CD8-positive, alpha-beta memory T cell (primary cell): ENCODE data around the gene QSOX1. TPM values are rescaled to one million over a fixed set of nuclear protein-coding genes. Genes with fewer than 3 reads are reported as not detected.

ENCODE experiments used
- CTCF ChIA-PET: fragments of 350-600 bp; sonication (Branson Sonifier 250); formaldehyde crosslinking; loops from one replicate; lab custom pipeline; 2021; ENCODE audit warnings: antibody characterized with exemption; lab: Charles Lee
- POLR2A ChIA-PET: fragments of 350-600 bp; sonication (Branson Sonifier 250); formaldehyde crosslinking; loops from one replicate; lab custom pipeline; 2021; ENCODE audit warnings: antibody characterized with exemption; lab: Charles Lee
- DNase-seq, 5 donors: peaks; one replicate each; pipeline versions ENCODE4 v3.0.0 to v3.0.0-alpha.2; 2020 to 2022; ENCODE audit warnings: mixed read lengths in 1 of 5
- H3K27ac ChIP-seq: one replicate; pipeline ENCODE4 v1.7.0; 2013; ENCODE audit warnings: low read depth, mild to moderate bottlenecking, low read length, moderate library complexity
- H3K27me3 ChIP-seq: 2 replicates; pipeline ENCODE4 v1.7.0; 2013; ENCODE audit warnings: low read length, mild to moderate bottlenecking; ENCODE audit not compliant: insufficient read depth, poor library complexity, severe bottlenecking
- H3K36me3 ChIP-seq: 2 replicates; pipeline ENCODE4 v1.7.0; 2013; ENCODE audit warnings: mild to moderate bottlenecking, low read length, moderate library complexity; ENCODE audit not compliant: insufficient read depth
- H3K4me1 ChIP-seq: 2 replicates; pipeline ENCODE4 v1.7.0; 2013; ENCODE audit warnings: mild to moderate bottlenecking, low read length, moderate library complexity; ENCODE audit not compliant: insufficient read depth
- H3K4me3 ChIP-seq: 2 replicates; pipeline ENCODE4 v1.7.0; 2013; ENCODE audit warnings: mild to moderate bottlenecking, low read length
- H3K9me3 ChIP-seq: 2 replicates; pipeline ENCODE4 v1.7.0; 2013; ENCODE audit warnings: mild to moderate bottlenecking, low read length
- H3K27ac Mint-ChIP-seq, 8 donors: one replicate each; pipeline ENCODE4 v1.8.0; 2020 to 2021; ENCODE audit warnings: mixed read lengths in 8 of 8, mild to moderate bottlenecking in 6 of 8, inconsistent platforms in 3 of 8, moderate library complexity in 3 of 8
- H3K27me3 Mint-ChIP-seq, 2 donors: one replicate each; pipeline ENCODE4 v1.8.0; 2020 to 2021; ENCODE audit warnings: mixed read lengths in 2 of 2, mild to moderate bottlenecking in 1 of 2, moderate library complexity in 1 of 2
- H3K36me3 Mint-ChIP-seq, 3 donors: one replicate each; pipeline ENCODE4 v1.8.0; 2020 to 2021; ENCODE audit warnings: mixed read lengths in 3 of 3, inconsistent platforms in 1 of 3, mild to moderate bottlenecking in 1 of 3
- H3K4me1 Mint-ChIP-seq, 3 donors: one replicate each; pipeline ENCODE4 v1.8.0; 2020 to 2021; ENCODE audit warnings: mixed read lengths in 3 of 3, inconsistent platforms in 1 of 3, mild to moderate bottlenecking in 1 of 3
- H3K4me3 Mint-ChIP-seq, 7 donors: one replicate each; pipeline ENCODE4 v1.8.0; 2020 to 2021; ENCODE audit warnings: mixed read lengths in 7 of 7, mild to moderate bottlenecking in 6 of 7, moderate library complexity in 4 of 7, inconsistent platforms in 2 of 7
- H3K9me3 Mint-ChIP-seq, 5 donors: one replicate each; pipeline ENCODE4 v1.8.0; 2020 to 2022; ENCODE audit warnings: mixed read lengths in 5 of 5, mild to moderate bottlenecking in 3 of 5, moderate library complexity in 2 of 5, inconsistent platforms in 1 of 5
- polyA plus RNA-seq: library from polyadenylated mRNA; unstranded; fragments of 300-500 nt; fragmentation: Illumina TruSeq; gene quantifications from one replicate; pipeline ENCODE4 v1.2.3, GENCODE V29; 2021
- total RNA-seq, 2 experiments: library from RNA; stranded (reverse); gene quantifications; one replicate each; pipeline ENCODE4 v1.2.3, GENCODE V29; 2021

Gene QSOX1
- total and polyA plus RNA-seq, 3 experiments from 2014 or later, result 14.2 to 33.3 (median 32.9) TPM

DNA sequence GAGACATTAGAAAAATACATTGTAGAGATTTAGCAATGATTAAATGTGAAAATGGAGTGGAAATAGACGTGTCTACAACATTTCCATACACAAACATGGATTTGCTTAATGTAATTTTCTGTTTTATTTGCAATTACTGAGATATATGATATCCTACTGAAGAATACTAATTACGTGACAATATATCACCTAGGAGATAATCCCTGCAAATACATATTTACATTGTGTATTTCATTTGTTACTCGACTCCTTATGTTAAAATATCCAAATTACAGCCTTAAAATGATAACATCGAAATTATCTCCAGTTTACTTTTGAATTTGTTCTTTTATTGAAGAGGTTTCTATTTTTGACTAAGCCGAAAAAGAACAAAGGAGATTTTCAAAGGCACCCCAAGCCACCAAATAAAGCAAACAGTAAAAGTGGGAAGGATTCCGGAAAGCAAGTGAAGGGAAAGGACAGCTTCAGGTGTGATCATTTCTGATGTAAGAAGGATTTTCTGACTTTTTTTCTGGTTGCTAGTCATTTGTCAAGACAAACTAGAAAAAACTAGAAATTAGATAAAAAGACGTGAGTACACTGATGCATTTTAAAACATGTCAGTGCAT, 83.3 kb downstream of the QSOX1 start:
- no peaks in the 10 kb centered on the region for H3K9me3 Mint-ChIP-seq
- CTCF ChIA-PET, result no interaction called here

GRCh38 chr1:180238675-180239074, 84.0 kb downstream of the QSOX1 start:
- no peak for DNase-seq
- CTCF ChIA-PET, result no interaction called here
- Mint-ChIP-seq H3K36me3 (no peaks in the 10 kb centered on the region), H3K27me3 (peaks cover 70 to 87% of the 10 kb centered on the region in 2 donors), H3K9me3 (no peaks in the 10 kb centered on the region), H3K4me1 (peaks cover 16 to 30% (median 26%) of the 10 kb centered on the region in 3 donors), H3K4me3 (no peak overlapping the region), H3K27ac (no peak overlapping the region)
- Histone ChIP-seq H3K4me3 (no peak overlapping the region), H3K27me3 (peaks cover 68% of the 10 kb centered on the region), H3K27ac (no peak overlapping the region), H3K36me3 (no peaks in the 10 kb centered on the region), H3K9me3 (no peaks in the 10 kb centered on the region), H3K4me1 (no peaks in the 10 kb centered on the region)
- POLR2A ChIA-PET, result no interaction called here

More for the DNA sequence above, 83.3 kb downstream of the QSOX1 start:
- Mint-ChIP-seq H3K36me3 (no peaks in the 10 kb centered on the region), H3K27me3 (peaks cover 71 to 92% of the 10 kb centered on the region in 2 donors), H3K4me3 (no peak overlapping the region), H3K27ac (no peak overlapping the region), H3K4me1 (peaks cover 16 to 35% (median 26%) of the 10 kb centered on the region in 3 donors)
- Histone ChIP-seq H3K27me3 (peaks cover 70% of the 10 kb centered on the region), H3K36me3 (no peaks in the 10 kb centered on the region), H3K9me3 (no peaks in the 10 kb centered on the region), H3K4me3 (no peak overlapping the region), H3K27ac (no peak overlapping the region), H3K4me1 (no peaks in the 10 kb centered on the region)
- DNase-seq, result no peak
- POLR2A ChIA-PET, result no interaction called here

GRCh38 chr1:180239145-180240096, 84.8 kb downstream of the QSOX1 start:
- peaks cover 65% of the 10 kb centered on the region for H3K27me3 ChIP-seq
- CTCF ChIA-PET, result no interaction called here
- no peak overlapping the region for H3K4me3 Mint-ChIP-seq

DNA sequence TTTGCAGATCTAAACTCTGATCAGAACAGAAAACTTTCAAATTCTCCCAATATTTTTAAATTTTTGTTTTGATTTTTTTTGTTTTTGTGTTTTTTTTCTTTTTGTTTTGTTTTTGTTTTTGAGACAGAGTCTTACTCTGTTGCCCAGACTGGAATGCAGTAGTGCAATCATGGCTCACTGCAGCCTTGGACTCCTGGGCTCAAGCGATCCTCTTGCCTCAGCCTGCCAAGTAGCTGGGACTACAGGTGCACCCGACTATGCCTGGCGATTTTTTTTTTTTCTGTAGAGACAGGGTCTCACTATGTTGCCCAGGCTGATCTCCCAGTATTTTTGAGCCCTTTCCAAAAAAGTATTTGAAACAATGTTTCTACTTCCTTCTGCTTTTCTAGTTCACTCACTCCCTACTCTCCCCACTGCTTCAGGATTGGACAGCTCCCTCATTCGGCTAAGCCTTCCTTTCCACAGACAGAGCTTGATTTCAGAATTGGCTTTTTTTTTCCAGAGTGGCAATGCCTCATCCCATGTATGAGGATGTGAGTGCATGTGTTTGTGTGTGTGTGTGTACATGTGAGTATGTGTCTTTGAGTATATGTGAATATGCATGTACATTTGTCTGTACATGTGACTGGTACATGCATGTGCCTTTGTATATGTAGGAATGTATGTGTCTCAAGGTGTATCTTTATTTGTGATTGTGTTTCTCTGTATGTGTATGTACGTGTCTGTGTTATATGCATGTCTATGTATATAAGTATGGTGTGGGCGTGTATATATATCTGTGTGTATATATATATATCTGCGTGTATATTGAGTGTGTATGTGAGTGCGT, 87.3 kb downstream of the QSOX1 start:
- ChIA-PET CTCF (no interaction called here), POLR2A (no interaction called here)
- Histone ChIP-seq H3K4me3 (no peak overlapping the region), H3K4me1 (no peaks in the 10 kb centered on the region), H3K27me3 (peaks cover 40% of the 10 kb centered on the region), H3K36me3 (no peaks in the 10 kb centered on the region), H3K9me3 (no peaks in the 10 kb centered on the region), H3K27ac (no peak overlapping the region)
- Mint-ChIP-seq H3K27ac (no peak overlapping the region), H3K4me1 (peaks cover 0 to 5% (median 0%) of the 10 kb centered on the region in 3 donors), H3K36me3 (no peaks in the 10 kb centered on the region), H3K4me3 (no peak overlapping the region), H3K27me3 (peaks cover 50 to 76% of the 10 kb centered on the region in 2 donors), H3K9me3 (no peaks in the 10 kb centered on the region)
- no peak for DNase-seq

More at GRCh38 chr1:180239145-180240096, 84.8 kb downstream of the QSOX1 start:
- no peak for DNase-seq
- H3K9me3 Mint-ChIP-seq, result no peaks in the 10 kb centered on the region
- POLR2A ChIA-PET, result no interaction called here
- H3K4me1 Mint-ChIP-seq, result peaks cover 10 to 22% (median 19%) of the 10 kb centered on the region in 3 donors
- no peak overlapping the region for H3K27ac ChIP-seq
- no peaks in the 10 kb centered on the region for H3K9me3 ChIP-seq
- no peak overlapping the region for H3K4me3 ChIP-seq
- no peak overlapping the region for H3K27ac Mint-ChIP-seq
- H3K36me3 ChIP-seq, result no peaks in the 10 kb centered on the region
- H3K27me3 Mint-ChIP-seq, result peaks cover 64 to 87% of the 10 kb centered on the region in 2 donors
- no peaks in the 10 kb centered on the region for H3K36me3 Mint-ChIP-seq
- no peaks in the 10 kb centered on the region for H3K4me1 ChIP-seq

- DNase-seq, result no peak
- H3K27ac Mint-ChIP-seq, result no peak overlapping the region
- H3K27me3 ChIP-seq, result peaks cover 25% of the 10 kb centered on the region
- no peak overlapping the region for H3K4me3 ChIP-seq
- POLR2A ChIA-PET, result no interaction called here
- H3K4me3 Mint-ChIP-seq, result no peak overlapping the region
- H3K36me3 Mint-ChIP-seq, result no peaks in the 10 kb centered on the region
- peaks cover 36 to 60% of the 10 kb centered on the region in 2 donors for H3K27me3 Mint-ChIP-seq
- no peaks in the 10 kb centered on the region for H3K4me1 ChIP-seq
- CTCF ChIA-PET, result no interaction called here
- H3K9me3 ChIP-seq, result no peaks in the 10 kb centered on the region
- no peak overlapping the region for H3K27ac ChIP-seq
- no peaks in the 10 kb centered on the region for H3K4me1 Mint-ChIP-seq
- no peaks in the 10 kb centered on the region for H3K36me3 ChIP-seq
- no peaks in the 10 kb centered on the region for H3K9me3 Mint-ChIP-seq
Observed at GRCh38 chr1:180243517-180244221, 89.0 kb downstream of the QSOX1 start.

DNA sequence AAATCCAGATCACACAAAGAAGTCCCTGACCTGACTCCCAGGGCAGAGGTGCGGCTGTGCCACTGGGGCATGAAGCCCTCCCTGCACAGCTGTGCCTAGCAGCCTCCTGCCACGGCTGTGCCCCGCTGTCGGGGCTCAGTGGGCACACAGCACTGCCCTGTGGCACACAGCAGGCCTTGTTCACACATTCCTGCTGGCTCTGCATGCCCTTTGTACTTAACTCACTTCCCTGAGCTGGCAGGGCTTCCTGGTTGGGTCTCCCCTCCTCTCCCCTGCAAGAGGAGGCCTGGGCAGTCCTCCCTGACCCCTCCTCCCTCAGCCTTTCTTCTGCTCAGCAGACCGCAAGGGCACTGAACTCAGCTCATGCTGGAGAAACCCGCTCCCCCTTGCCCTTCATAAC, 90.2 kb downstream of the QSOX1 start:
- H3K4me3 Mint-ChIP-seq, result no peak overlapping the region
- no peak overlapping the region for H3K27ac Mint-ChIP-seq
- Histone ChIP-seq H3K36me3 (no peaks in the 10 kb centered on the region), H3K4me3 (no peak overlapping the region), H3K27ac (no peak overlapping the region), H3K27me3 (peaks cover 13% of the 10 kb centered on the region), H3K9me3 (no peaks in the 10 kb centered on the region), H3K4me1 (no peaks in the 10 kb centered on the region)
- DNase-seq, result no peak
- H3K4me1 Mint-ChIP-seq, result peaks cover 0 to 3% (median 0%) of the 10 kb centered on the region in 3 donors
- ChIA-PET POLR2A (no interaction called here), CTCF (no interaction called here)
- no peaks in the 10 kb centered on the region for H3K9me3 Mint-ChIP-seq
- no peaks in the 10 kb centered on the region for H3K36me3 Mint-ChIP-seq
- peaks cover 27 to 60% of the 10 kb centered on the region in 2 donors for H3K27me3 Mint-ChIP-seq

- Histone ChIP-seq H3K9me3 (no peaks in the 10 kb centered on the region), H3K36me3 (no peaks in the 10 kb centered on the region), H3K4me1 (no peaks in the 10 kb centered on the region), H3K27me3 (peaks cover 6% of the 10 kb centered on the region), H3K4me3 (no peak overlapping the region), H3K27ac (no peak overlapping the region)
- Mint-ChIP-seq H3K27me3 (peaks cover 28 to 58% of the 10 kb centered on the region in 2 donors), H3K4me1 (peaks cover 0 to 8% (median 0%) of the 10 kb centered on the region in 3 donors), H3K27ac (no peak overlapping the region), H3K9me3 (no peaks in the 10 kb centered on the region), H3K36me3 (no peaks in the 10 kb centered on the region), H3K4me3 (no peak overlapping the region)
- ChIA-PET CTCF (no interaction called here), POLR2A (no interaction called here)
- no peak for DNase-seq
Observed at GRCh38 chr1:180246579-180246978, 91.9 kb downstream of the QSOX1 start.
